HG02678 (cell line): Measurements from ENCODE around the gene MAGI1.

Source experiments
- ATAC-seq: cut with Tn5 transposase; IDR thresholded peaks from one replicate; pipeline ENCODE4 v1.9.1; 2021; ENCODE audit warnings: mild to moderate bottlenecking, moderate library complexity; ENCODE audit not compliant: unreplicated experiment

Gene MAGI1

GRCh38 chr3:65978116-65978515, 60.6 kb downstream of the MAGI1 start:
- no peak for ATAC-seq

- no peak for ATAC-seq
Observed at GRCh38 chr3:65975032-65975431, 63.7 kb downstream of the MAGI1 start.

GRCh38 chr3:65974509-65974908, 64.2 kb downstream of the MAGI1 start:
- no peak for ATAC-seq

- no peak for ATAC-seq
Observed at GRCh38 chr3:65972765-65973164, 66.0 kb downstream of the MAGI1 start.

- ATAC-seq: no peak
Observed at GRCh38 chr3:65971293-65972252, 67.1 kb downstream of the MAGI1 start.

- ATAC-seq: no peak
Observed at GRCh38 chr3:65968996-65969395, 69.7 kb downstream of the MAGI1 start.

- ATAC-seq: no peak
Observed at GRCh38 chr3:65967451-65967850, 71.3 kb downstream of the MAGI1 start.

- no peak for ATAC-seq
Observed at GRCh38 chr3:65964838-65965237, 73.9 kb downstream of the MAGI1 start.

GRCh38 chr3:65963787-65964677, 74.7 kb downstream of the MAGI1 start:
- peak; percentile 95 for ATAC-seq

GRCh38 chr3:65961733-65962132, 77.0 kb downstream of the MAGI1 start:
- no peak for ATAC-seq

- ATAC-seq: no peak
Observed at GRCh38 chr3:65961128-65961527, 77.6 kb downstream of the MAGI1 start.

GRCh38 chr3:65960087-65960486, 78.6 kb downstream of the MAGI1 start:
- no peak for ATAC-seq

- ATAC-seq: no peak
Observed at GRCh38 chr3:65958216-65958615, 80.5 kb downstream of the MAGI1 start.

GRCh38 chr3:65955792-65956477, 82.8 kb downstream of the MAGI1 start:
- ATAC-seq: no peak

GRCh38 chr3:65953881-65954733, 84.6 kb downstream of the MAGI1 start:
- ATAC-seq: no peak

GRCh38 chr3:65953301-65953812, 85.4 kb downstream of the MAGI1 start:
- no peak for ATAC-seq

GRCh38 chr3:65952842-65953241, 85.9 kb downstream of the MAGI1 start:
- no peak for ATAC-seq

- no peak for ATAC-seq
Observed at GRCh38 chr3:65951836-65952505, 86.7 kb downstream of the MAGI1 start.
